Measurements from ENCODE around the gene YY1. TPM values are rescaled to one million over a fixed set of nuclear protein-coding genes. Genes with fewer than 3 reads are reported as not detected.
A peak's percentile ranks its signal among the peaks of the same experiment; 100 is the strongest.
"Not testable (repeated sequence)": the region's sequence is repeated elsewhere in the genome, so short reads cannot be mapped to it uniquely, and the experiment has no call there.

YY1 gene
- total RNA-seq, 3 donors from 2014 or later = 60.8 to 78.7 (median 72.9) TPM

DNA sequence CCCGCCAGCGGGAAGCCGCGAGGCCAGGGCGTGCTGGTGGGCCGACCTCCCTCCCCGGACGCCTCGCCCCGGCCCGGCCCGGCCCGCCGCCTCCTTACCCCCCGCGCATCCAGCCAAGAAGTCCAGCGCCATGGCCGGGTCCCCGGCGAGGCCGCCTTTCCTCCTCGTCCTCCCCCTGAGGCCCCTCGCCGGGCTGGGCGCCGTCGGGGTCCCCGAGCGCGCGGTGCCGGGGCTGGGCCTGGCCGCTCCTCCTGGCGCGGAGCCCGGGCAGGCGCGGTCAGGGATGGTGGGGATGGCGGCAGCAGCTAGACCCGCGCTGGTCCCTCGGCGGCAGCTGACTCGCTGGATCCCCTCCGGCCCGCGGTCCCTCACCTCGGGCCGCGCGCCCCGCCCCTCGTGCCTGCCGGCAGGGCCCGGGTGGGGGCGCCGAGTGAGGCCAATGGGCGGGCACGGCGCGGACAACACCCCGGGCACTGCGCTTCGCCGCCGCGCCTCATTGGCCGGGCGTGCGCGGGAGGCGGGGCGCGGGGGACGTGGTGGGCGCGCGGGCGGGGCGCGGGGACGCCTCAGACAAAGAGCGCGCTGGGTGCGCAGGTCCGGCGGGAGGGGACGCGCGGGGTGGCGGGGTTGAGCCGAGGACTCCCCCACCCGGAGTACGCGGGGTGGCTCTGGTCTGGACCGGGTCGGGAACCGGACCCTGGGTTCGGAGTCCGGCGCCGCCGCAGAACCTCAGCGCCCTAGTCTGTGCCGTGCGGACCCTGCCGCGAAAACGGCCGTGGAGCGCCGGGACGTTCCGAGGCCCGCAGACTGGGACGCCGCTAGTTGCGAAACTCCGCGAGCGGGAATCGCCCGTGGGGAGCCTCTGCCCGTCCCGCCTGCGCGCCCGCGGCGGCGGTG lies 67.4 kb downstream of the YY1 start, which contains the start of gene SLC25A29:
Gene SLC25A29 (minus strand): TSS at position 344 of the 897 bp plus-strand sequence. CDS start 212 bp downstream, at position 132.
- intact Hi-C loops (cut with DNase I, micrococcal nuclease) = loop anchor here in 1 of 2 donors (10.0 kb wide), 1 partner anchor 68 kb away; the partner anchor contains the start of gene WDR25
- H3K4me3 ChIP-seq = peak within 1 kb of the TSS; percentile 56
- H3K9me3 ChIP-seq = no peaks in the 10 kb centered on the region
- DNase-seq (peak; percentile 86 to 90 (median 90)), ATAC-seq (peak; percentile 92)
- no peaks in the 10 kb centered on the region for H3K36me3 ChIP-seq (ENCODE audit: low read depth)
- peaks cover 20% of the 10 kb centered on the region for H3K4me1 ChIP-seq (ENCODE audit: low read depth)
- TF ChIP-seq CTCF (IDR thresholded peaks at IDR 0.05) = no peak

DNA sequence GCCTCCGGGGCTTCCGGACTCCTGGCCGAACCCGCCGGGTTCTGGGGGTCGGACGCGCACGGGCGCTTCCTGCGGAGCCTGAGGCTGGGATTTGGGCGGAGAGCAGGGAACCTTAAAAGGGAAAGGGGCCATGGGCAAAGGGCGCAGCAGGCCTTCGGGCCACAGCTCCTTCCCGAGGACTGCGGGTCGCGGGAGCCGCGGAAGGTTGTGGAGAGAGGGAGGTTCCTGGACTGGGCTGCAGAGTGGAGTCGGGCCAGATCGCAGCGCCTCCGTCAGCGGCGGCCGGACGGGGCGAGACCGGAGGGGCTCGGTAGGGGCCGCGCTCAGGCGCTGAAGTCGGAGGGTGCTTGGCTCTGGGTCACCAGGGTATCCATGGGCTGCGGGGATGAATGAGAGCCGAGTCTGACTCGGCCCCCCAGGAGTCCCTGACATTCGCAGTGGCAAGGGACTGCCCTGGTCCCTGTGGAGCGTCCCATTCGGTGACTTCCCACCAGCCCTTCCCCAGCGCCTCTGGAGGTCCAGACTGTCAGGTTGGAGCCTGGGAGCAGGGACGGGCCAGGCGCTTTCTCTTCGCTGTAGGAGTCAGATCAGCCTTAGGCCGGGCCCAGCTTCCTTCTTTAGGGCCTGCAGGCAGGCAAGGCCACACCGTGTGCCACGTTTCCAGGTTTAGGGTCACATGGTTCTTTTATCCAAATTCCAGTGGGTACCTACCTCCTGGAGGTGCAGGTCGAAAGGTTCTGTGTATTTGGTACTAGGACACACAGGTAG lies 68.2 kb downstream of the YY1 start:
- Histone ChIP-seq H3K9me3 (no peaks in the 10 kb centered on the region), H3K4me3 (peak overlapping the region; percentile 56), H3K4me1 (ENCODE audit: low read depth) (peaks cover 20% of the 10 kb centered on the region), H3K36me3 (ENCODE audit: low read depth) (no peaks in the 10 kb centered on the region)
- no peak for TF ChIP-seq CTCF (IDR thresholded peaks at IDR 0.05)
- DNase-seq (peak in 2 of 3 donors; percentile 39 to 53), ATAC-seq (peak; percentile 33)
- intact Hi-C loops (cut with DNase I, micrococcal nuclease) = loop anchor here in 1 of 2 donors (10.0 kb wide), 1 partner anchor 68 kb away; the partner anchor contains the start of gene WDR25

DNA sequence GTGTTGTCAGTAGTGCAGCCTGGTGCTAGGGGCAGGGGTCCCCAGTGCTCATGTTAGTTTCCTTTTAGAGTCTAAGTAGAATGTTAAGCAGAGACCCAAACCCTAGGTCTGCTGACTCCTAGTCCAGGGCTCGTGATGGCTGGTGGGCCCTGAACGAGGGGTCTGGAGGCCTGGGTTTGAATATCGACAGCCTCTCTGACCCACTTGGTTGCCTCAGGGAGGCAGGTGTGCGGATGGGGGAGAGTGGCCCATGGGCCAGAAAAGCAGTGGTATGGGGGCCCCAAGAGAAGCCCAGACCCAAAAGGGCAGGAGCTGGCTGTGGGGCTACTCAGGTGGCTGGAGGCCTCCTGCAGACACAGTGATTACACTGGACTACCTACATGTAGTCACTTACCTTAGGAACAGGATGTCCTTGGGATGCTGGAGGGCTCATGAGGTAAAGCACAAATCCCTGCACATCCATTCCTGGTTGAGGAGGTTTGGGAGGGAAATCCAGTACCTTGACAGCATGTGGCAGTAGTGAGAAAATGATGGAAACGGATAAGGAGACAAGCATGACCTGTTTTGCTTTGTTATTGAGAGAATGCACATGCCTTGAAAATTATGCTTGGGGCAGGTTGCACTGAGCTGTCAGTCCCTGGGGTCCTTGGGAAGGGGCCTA lies 69.0 kb downstream of the YY1 start:
- H3K4me3 ChIP-seq = no peak overlapping the region
- DNase-seq (no peak), ATAC-seq (no peak)
- H3K36me3 ChIP-seq (ENCODE audit: low read depth) = no peaks in the 10 kb centered on the region
- no peaks in the 10 kb centered on the region for H3K9me3 ChIP-seq
- intact Hi-C loops (cut with DNase I, micrococcal nuclease) = loop anchor here in 1 of 2 donors (10.0 kb wide), 1 partner anchor 67 kb away; the partner anchor contains the start of gene WDR25
- H3K4me1 ChIP-seq (ENCODE audit: low read depth) = peaks cover 20% of the 10 kb centered on the region
- TF ChIP-seq CTCF (IDR thresholded peaks at IDR 0.05) = no peak

DNA sequence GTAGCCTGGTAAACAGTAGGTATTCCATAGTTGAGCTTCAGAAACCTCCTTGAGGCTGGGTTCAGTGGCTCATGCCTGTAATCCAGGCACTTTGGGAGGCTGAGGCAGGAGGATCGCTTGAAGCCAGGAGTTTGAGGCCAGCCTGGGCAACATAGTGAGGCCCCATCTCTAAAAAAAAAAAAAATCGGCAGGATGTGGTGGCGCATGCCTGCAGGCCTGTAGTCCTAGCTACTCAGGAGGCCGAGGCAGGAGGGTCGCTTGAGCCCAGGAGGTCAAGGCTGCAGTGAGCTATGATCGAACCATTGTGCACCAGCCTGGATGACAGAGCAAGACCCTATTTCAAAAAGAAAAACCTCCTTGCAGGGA lies 69.5 kb downstream of the YY1 start:
- intact Hi-C loops (cut with DNase I, micrococcal nuclease) = loop anchor here in 1 of 2 donors (10.0 kb wide), 1 partner anchor 66 kb away; the partner anchor contains the start of gene WDR25
- not testable (repeated sequence) for H3K4me3 ChIP-seq; ATAC-seq; H3K36me3 ChIP-seq (ENCODE audit: low read depth); DNase-seq; H3K9me3 ChIP-seq
- H3K4me1 ChIP-seq (ENCODE audit: low read depth) = peaks cover 20% of the 10 kb centered on the region

DNA sequence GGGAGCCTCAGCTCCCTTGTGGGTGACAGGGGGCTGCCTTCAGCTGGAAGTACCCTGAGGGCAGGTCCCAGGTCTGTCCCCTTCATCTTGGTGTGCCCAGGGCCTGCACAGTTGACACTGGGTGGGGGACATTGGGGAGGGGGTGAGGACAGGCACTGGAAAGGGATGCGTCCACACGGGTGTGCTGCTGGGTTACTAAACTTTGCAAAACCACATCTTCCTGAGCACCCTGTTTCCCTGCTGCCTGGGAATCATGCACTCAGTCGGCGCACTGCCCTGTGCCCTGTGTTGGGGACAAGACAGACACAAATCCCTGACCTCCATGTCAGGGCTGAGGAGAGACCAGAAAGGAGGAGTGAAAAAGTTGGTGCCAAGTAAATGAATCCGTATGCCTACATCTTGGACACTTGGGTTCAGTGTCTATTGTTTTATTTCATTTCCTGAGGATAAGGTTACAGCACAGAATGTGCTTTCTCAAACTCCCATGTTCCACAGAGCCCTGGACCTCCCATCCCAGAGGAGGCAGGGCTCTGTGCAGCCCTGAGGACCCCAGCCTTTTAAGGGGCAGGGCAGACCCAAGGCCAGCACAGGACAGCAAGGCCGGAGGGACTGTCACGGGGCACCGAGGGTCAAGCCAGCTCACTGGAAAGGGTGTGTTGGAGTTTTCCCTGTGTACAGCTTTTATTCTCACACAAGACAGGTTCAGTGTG lies 70.2 kb downstream of the YY1 start:
- intact Hi-C loops (cut with DNase I, micrococcal nuclease) = loop anchor here in 1 of 2 donors (10.0 kb wide), 1 partner anchor 66 kb away; the partner anchor contains the start of gene WDR25
- Histone ChIP-seq H3K4me3 (no peak overlapping the region), H3K9me3 (no peaks in the 10 kb centered on the region), H3K4me1 (ENCODE audit: low read depth) (peaks cover 20% of the 10 kb centered on the region), H3K36me3 (ENCODE audit: low read depth) (no peaks in the 10 kb centered on the region)
- ATAC-seq = no peak
- no peak for TF ChIP-seq CTCF (IDR thresholded peaks at IDR 0.05)
- DNase-seq = no peak

DNA sequence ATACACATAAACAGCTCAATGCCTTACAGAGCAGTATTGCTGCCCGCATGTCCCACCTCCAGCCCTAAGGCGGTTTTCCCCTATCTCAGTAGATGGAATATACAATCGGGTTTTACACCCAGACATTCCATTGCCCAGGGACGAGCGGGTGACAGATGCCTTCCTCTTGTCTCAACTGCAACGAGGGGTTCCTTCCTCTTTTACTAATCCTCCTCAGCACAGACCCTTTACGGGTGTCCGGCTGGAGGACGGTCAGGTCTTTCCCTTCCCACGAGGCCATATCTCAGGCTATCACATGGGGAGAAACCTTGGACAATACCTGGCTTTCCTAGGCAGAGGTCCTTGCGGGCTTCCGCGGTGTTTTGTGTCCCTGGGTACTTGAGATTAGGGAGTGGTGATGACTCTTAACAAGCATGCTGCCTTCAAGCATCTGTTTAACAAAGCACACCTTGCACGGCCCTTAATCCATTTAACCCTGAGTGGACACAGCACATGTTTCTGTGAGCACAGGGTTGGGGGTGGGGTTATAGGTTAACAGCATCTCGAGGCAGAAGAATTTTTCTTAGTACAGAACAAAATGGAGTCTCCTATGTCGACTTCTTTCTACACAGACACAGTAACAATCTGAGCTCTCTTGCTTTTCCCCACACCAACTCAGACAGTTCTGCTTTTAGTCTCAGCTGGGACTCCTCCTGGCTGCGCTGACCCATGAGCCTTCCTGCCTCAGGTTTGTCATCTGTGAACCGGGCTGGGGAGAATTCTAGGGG lies 73.3 kb downstream of the YY1 start:
- H3K4me1 ChIP-seq (ENCODE audit: low read depth); intact Hi-C loops (cut with DNase I, micrococcal nuclease); H3K4me3 ChIP-seq; H3K36me3 ChIP-seq (ENCODE audit: low read depth); H3K9me3 ChIP-seq; ATAC-seq; DNase-seq: not testable (repeated sequence)

Measured in mucosa of descending colon (tissue), 3 donors.